Suprapubic skin (tissue), 4 donors: ENCODE data around the gene SLC30A9. TPM values are rescaled to one million over a fixed set of nuclear protein-coding genes. Genes with fewer than 3 reads are reported as not detected.

Experiments used
- DNase-seq, 2 donors: peaks; one replicate each; pipeline ENCODE4 v3.0.0-alpha.2; 2019; ENCODE audit warnings: low spot score in 2 of 2
- H3K27ac ChIP-seq: fragments of 200-600 bp; sonication (generic); one replicate; pipeline ENCODE4 v1.5.1; 2019
- H3K27me3 ChIP-seq: fragments of 200-600 bp; sonication (generic); one replicate; pipeline ENCODE4 v1.5.1; 2019
- H3K36me3 ChIP-seq: fragments of 200-600 bp; sonication (generic); one replicate; pipeline ENCODE4 v1.5.1; 2019
- H3K4me1 ChIP-seq: fragments of 200-600 bp; sonication (generic); one replicate; pipeline ENCODE4 v1.5.1; 2019
- H3K4me3 ChIP-seq: fragments of 200-600 bp; sonication (generic); one replicate; pipeline ENCODE4 v1.5.1; 2019; ENCODE audit warnings: mild to moderate bottlenecking
- H3K9me3 ChIP-seq: fragments of 200-600 bp; sonication (generic); one replicate; pipeline ENCODE4 v1.5.1; 2019
- EP300 ChIP-seq: sonication (generic); formaldehyde crosslinking; IDR thresholded peaks from one replicate; pipeline ENCODE4 v1.6.1; 2017; ENCODE audit warnings: antibody characterized with exemption
- POLR2A ChIP-seq, 2 donors: fragments of 450-650 bp; IDR thresholded peaks; one replicate each; pipeline ENCODE4 v1.6.1; 2017; ENCODE audit warnings: antibody characterized with exemption in 2 of 2, mild to moderate bottlenecking in 2 of 2, moderate library complexity in 2 of 2
- POLR2AphosphoS5 ChIP-seq, 3 donors: sonication (generic); formaldehyde crosslinking; IDR thresholded peaks; one replicate each; pipeline ENCODE4 v1.6.1; 2017; ENCODE audit warnings: antibody characterized with exemption in 3 of 3
- WGBS: methylation state at CpG from one replicate; pipeline ENCODE4 v1.1.5; 2018; 5-methylcytosine and 5-hydroxymethylcytosine counted together
- total RNA-seq, 4 donors: library from RNA; depleted of rRNA; stranded (reverse); fragments of >200 nt; gene quantifications; one replicate each; pipeline ENCODE4 v1.1.0, GENCODE V29; 2016
- TF ChIP-seq, protein P1 (sequence below), 2 donors: fragments of 200-600 bp in 1 of 2; fragments of 450-650 bp in 1 of 2; sonication (generic) in 1 of 2; IDR thresholded peaks; one replicate each; pipeline ENCODE4 v1.5.1; 2016 to 2019; ENCODE audit warnings: antibody characterized with exemption in 2 of 2, mild to moderate bottlenecking in 1 of 2, moderate library complexity in 1 of 2

The SLC30A9 gene
- total RNA-seq, 4 donors from 2014 or later, result 24.6 to 56.0 (median 38.8) TPM

DNA sequence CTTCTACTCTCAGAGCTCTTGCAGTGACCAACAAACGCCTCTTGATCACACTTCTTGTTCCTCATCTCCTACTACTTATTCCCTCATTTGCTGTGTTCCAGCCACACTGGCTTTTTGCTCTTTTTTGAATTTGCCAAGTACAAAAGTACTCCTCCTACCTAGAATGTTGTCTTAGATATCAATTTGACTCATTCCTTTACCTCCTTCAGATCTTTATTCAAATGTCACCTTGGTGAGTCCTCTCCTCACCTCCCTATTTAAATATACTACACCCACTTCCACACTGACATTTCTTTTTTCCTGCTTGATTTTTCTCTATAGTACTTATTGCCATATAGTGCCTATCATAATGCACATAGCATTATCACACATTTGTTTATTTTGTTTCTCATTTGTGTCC lies 15.0 kb upstream of the SLC30A9 start:
- no peak for DNase-seq
- Histone ChIP-seq H3K9me3 (no peaks in the 10 kb centered on the region), H3K4me1 (no peaks in the 10 kb centered on the region), H3K27ac (no peak overlapping the region), H3K27me3 (no peaks in the 10 kb centered on the region), H3K36me3 (no peaks in the 10 kb centered on the region), H3K4me3 (no peak overlapping the region)
- TF ChIP-seq POLR2A (IDR thresholded peaks at IDR 0.05), result no peak
- TF ChIP-seq, protein P1, sequence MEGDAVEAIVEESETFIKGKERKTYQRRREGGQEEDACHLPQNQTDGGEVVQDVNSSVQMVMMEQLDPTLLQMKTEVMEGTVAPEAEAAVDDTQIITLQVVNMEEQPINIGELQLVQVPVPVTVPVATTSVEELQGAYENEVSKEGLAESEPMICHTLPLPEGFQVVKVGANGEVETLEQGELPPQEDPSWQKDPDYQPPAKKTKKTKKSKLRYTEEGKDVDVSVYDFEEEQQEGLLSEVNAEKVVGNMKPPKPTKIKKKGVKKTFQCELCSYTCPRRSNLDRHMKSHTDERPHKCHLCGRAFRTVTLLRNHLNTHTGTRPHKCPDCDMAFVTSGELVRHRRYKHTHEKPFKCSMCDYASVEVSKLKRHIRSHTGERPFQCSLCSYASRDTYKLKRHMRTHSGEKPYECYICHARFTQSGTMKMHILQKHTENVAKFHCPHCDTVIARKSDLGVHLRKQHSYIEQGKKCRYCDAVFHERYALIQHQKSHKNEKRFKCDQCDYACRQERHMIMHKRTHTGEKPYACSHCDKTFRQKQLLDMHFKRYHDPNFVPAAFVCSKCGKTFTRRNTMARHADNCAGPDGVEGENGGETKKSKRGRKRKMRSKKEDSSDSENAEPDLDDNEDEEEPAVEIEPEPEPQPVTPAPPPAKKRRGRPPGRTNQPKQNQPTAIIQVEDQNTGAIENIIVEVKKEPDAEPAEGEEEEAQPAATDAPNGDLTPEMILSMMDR (IDR thresholded peaks at IDR 0.05), result no peak
- no peak for TF ChIP-seq EP300
- TF ChIP-seq POLR2AphosphoS5 (IDR thresholded peaks at IDR 0.05), result no peak
- 87% methylated on average over 1 of the region's 1 CpG for WGBS

DNA sequence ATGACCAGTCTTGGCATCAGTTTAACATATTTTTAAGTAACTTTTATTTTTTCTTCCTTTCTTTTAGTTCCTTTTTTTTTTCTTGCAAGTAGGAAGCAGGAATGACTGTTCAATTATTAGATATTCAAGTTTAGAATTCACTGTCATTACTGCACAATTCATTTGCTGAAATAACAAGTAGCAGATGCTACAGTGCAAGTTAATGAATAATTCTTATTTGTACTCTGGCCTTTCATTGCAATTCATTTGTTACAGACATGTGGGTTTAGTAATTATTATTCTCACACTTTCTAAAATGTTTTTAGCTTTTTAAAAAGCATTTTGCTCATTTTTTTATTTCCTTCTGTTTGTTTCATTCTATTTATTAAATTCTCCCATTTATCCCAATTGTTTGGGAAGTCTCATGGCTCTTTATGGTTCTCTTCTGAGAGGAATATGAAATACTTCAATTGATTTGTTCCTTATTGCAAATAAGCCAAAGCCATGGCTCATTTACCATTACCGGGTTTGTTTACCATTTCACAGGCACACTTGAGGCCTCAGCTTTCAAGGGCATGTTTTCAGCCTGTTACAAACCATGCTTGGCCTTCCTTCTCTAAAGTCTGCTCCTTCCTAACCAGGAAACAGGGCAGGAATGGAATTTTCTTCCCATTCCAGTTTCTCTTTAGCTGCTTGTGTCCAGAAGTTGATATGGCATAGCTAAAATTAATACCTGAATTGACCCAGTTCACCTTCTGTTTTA lies 13.4 kb upstream of the SLC30A9 start:
- 72% methylated on average over 1 of the region's 1 CpG for WGBS
- no peak for DNase-seq
- TF ChIP-seq EP300, result no peak
- TF ChIP-seq, protein P1 (IDR thresholded peaks at IDR 0.05), result no peak
- no peak for TF ChIP-seq POLR2A (IDR thresholded peaks at IDR 0.05)
- no peak for TF ChIP-seq POLR2AphosphoS5 (IDR thresholded peaks at IDR 0.05)
- H3K4me3 ChIP-seq, result no peak overlapping the region
- H3K36me3 ChIP-seq, result no peaks in the 10 kb centered on the region
- H3K27me3 ChIP-seq, result no peaks in the 10 kb centered on the region
- H3K9me3 ChIP-seq, result no peaks in the 10 kb centered on the region
- H3K27ac ChIP-seq, result no peak overlapping the region
- no peaks in the 10 kb centered on the region for H3K4me1 ChIP-seq

GRCh38 chr4:41977709-41978108 lies 12.6 kb upstream of the SLC30A9 start:
- Histone ChIP-seq H3K27ac (no peak overlapping the region), H3K27me3 (no peaks in the 10 kb centered on the region), H3K4me3 (no peak overlapping the region), H3K36me3 (no peaks in the 10 kb centered on the region), H3K9me3 (no peaks in the 10 kb centered on the region), H3K4me1 (no peaks in the 10 kb centered on the region)
- DNase-seq, result no peak
- WGBS, result 43% methylated on average over 3 of the region's 3 CpGs
- TF ChIP-seq POLR2A (IDR thresholded peaks at IDR 0.05), result no peak
- TF ChIP-seq, protein P1 (IDR thresholded peaks at IDR 0.05), result no peak
- no peak for TF ChIP-seq EP300
- TF ChIP-seq POLR2AphosphoS5 (IDR thresholded peaks at IDR 0.05), result no peak

- H3K27ac ChIP-seq, result no peak within 1 kb of the TSS
- no peaks in the 10 kb centered on the region for H3K9me3 ChIP-seq
- 82% methylated on average over 12 of the region's 12 CpGs for WGBS
- no peaks in the 10 kb centered on the region for H3K4me1 ChIP-seq
- TF ChIP-seq, protein P1 (IDR thresholded peaks at IDR 0.05), result no peak
- TF ChIP-seq POLR2AphosphoS5 (IDR thresholded peaks at IDR 0.05) (no peak), POLR2A (IDR thresholded peaks at IDR 0.05) (no peak), EP300 (no peak)
- no peaks in the 10 kb centered on the region for H3K27me3 ChIP-seq
- no peak for DNase-seq
- H3K36me3 ChIP-seq, result no peaks in the 10 kb centered on the region
- H3K4me3 ChIP-seq, result no peak within 1 kb of the TSS
Observed at GRCh38 chr4:41981456-41981855, 8.9 kb upstream of the SLC30A9 start, which contains the start of gene DCAF4L1. DCAF4L1 (plus strand) TSS chr4:41981756; CDS start chr4:41981793, 37 bp downstream.

DNA sequence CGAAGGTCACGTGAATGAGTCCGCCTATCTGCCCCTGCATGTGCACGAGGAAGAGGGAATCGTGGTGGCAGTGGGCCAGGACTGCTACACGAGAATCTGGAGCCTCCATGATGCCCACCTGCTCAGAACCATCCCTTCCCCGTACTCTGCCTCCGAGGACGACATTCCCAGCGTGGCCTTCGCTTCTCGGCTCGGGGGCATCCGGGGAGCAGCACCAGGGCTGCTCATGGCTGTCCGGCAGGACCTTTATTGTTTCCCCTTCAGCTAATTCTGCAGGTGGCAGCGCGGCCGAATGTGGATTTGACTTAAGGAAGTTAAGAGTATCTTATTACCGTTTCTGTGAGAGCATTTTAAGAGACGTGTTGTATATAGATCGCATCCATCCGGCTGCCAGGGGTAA lies 7.6 kb upstream of the SLC30A9 start:
- Histone ChIP-seq H3K4me3 (no peak overlapping the region), H3K27ac (no peak overlapping the region), H3K4me1 (no peaks in the 10 kb centered on the region), H3K36me3 (no peaks in the 10 kb centered on the region), H3K27me3 (no peaks in the 10 kb centered on the region), H3K9me3 (no peaks in the 10 kb centered on the region)
- WGBS, result 92% methylated on average over 22 of the region's 22 CpGs
- TF ChIP-seq POLR2AphosphoS5 (IDR thresholded peaks at IDR 0.05), result no peak
- no peak for DNase-seq
